Measurements from ENCODE around the gene MAD1L1. TPM values are rescaled to one million over a fixed set of nuclear protein-coding genes. Genes with fewer than 3 reads are reported as not detected.

Gene MAD1L1
- total RNA-seq, 1 donor from 2014 or later = 53.8 TPM

DNA sequence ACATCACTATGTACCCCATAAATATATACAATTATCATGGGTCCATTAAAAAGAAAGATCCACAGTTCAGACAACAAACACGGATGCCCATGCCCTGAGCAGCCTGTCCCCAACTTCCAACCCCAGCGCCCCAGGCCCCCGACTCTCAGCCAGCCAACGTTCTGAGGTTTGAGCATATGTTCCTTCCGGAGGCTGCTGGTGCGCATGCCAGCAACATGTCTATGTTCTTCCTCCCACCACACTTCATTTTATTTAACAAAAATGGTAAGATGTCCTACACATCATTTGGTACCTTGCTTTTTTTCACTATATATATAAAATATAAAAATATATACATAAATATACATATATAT, 250.9 kb downstream of the MAD1L1 start:
- Mint-ChIP-seq H3K4me1 (no peaks in the 10 kb centered on the region), H3K27me3 (ENCODE audit: low read depth) (no peaks in the 10 kb centered on the region), H3K4me3 (no peak overlapping the region), H3K9me3 (no peaks in the 10 kb centered on the region), H3K27ac (ENCODE audit: unreplicated experiment) (no peak overlapping the region), H3K36me3 (ENCODE audit: low read depth) (peaks cover 15% of the 10 kb centered on the region)
- TF ChIP-seq, protein P1, sequence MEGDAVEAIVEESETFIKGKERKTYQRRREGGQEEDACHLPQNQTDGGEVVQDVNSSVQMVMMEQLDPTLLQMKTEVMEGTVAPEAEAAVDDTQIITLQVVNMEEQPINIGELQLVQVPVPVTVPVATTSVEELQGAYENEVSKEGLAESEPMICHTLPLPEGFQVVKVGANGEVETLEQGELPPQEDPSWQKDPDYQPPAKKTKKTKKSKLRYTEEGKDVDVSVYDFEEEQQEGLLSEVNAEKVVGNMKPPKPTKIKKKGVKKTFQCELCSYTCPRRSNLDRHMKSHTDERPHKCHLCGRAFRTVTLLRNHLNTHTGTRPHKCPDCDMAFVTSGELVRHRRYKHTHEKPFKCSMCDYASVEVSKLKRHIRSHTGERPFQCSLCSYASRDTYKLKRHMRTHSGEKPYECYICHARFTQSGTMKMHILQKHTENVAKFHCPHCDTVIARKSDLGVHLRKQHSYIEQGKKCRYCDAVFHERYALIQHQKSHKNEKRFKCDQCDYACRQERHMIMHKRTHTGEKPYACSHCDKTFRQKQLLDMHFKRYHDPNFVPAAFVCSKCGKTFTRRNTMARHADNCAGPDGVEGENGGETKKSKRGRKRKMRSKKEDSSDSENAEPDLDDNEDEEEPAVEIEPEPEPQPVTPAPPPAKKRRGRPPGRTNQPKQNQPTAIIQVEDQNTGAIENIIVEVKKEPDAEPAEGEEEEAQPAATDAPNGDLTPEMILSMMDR (conservative IDR thresholded peaks at IDR 0.05) = no peak
- no peak for DNase-seq (ENCODE audit: low read depth, low spot score)

DNA sequence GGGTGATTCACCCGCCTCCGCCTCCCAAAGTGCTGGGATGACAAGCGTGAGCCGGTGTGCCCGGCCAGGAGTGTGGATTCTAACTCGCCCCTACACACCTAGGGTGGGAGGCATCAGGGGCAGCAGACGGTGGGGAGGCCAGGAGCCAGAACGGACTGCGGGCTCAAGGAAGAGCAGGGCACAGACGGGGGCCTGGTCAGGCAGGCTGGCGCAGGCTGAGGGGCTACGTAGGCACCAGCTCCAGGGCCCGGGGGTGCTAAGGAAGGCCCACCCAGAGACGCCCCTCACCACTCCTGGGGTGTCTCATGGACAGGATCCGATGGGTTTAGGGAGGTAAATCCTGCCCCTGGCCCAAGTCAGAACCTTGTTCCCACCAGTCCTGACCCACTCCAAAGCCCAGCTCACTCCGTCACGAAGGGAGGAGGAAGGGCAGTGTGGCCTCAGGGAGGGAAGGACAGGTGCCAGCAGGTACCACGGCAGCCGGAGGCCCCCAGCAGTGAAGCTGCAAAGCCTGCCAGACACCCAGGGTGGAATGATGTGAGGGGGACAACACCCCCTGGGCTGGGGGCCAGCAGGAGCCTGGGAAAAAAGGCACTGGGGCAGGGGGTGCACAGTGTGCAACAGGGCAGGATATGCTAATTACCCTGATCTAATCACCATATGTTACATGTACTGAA, 251.4 kb downstream of the MAD1L1 start:
- peaks cover 19% of the 10 kb centered on the region for H3K36me3 Mint-ChIP-seq (ENCODE audit: low read depth)
- H3K27ac Mint-ChIP-seq (ENCODE audit: unreplicated experiment) = peak overlapping the region; percentile 67
- no peak for DNase-seq (ENCODE audit: low read depth, low spot score)

DNA sequence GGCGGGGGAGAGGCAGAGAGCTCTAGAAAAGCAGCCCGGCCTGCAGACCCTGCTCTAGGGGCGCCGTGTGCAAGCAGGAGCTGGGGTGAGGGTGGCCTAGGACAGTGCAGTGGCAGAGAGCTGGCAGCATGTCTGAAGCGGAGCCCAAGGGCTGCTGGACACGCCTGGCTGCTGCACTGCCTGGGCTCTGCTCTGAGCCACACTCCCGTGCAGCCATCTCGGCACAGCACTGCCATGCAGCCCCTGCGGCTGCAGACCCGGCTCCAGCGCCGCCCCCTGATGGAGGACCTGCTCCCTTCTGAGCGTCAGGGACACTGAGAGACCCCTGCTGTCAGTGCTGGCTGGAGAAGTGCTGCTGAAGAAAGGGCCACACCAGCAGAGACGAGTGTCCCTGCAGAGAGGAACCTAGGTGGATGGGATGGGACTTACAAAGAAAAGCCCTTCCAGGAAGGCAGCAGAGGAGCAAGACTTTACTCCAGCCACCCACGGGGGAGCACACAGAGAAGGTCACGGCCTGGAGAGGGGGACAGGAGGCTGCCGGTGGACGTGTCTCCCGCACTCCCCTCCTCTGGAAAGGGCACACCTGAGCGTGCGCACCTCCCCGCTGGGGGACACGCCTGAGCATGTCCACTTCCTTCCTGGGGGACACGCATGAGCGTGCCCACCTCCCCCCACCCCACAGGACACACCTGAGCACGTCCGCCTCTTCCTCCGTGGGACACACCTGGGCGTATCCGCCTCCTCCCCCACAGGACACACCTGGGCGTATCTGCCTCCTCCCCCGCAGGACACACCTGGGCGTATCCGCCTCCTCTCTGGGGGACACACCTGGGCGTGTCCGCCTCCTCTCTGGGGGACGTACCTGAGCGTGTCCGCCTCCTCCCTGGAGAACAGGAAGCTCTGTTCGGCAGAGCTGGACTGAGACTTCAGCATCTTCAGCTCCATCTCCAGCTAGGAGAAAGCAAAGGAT, 252.9 kb downstream of the MAD1L1 start:
- TF ChIP-seq, protein P1 (conservative IDR thresholded peaks at IDR 0.05) = no peak
- Mint-ChIP-seq H3K4me1 (no peaks in the 10 kb centered on the region), H3K36me3 (ENCODE audit: low read depth) (peaks cover 19% of the 10 kb centered on the region), H3K4me3 (no peak overlapping the region), H3K27ac (ENCODE audit: unreplicated experiment) (no peak overlapping the region), H3K9me3 (no peaks in the 10 kb centered on the region), H3K27me3 (ENCODE audit: low read depth) (no peaks in the 10 kb centered on the region)
- DNase-seq (ENCODE audit: low read depth, low spot score) = no peak

More for the DNA sequence above, 251.4 kb downstream of the MAD1L1 start:
- TF ChIP-seq, protein P1 (conservative IDR thresholded peaks at IDR 0.05) = no peak
- no peaks in the 10 kb centered on the region for H3K9me3 Mint-ChIP-seq
- H3K4me3 Mint-ChIP-seq = no peak overlapping the region
- no peaks in the 10 kb centered on the region for H3K4me1 Mint-ChIP-seq
- no peaks in the 10 kb centered on the region for H3K27me3 Mint-ChIP-seq (ENCODE audit: low read depth)

DNA sequence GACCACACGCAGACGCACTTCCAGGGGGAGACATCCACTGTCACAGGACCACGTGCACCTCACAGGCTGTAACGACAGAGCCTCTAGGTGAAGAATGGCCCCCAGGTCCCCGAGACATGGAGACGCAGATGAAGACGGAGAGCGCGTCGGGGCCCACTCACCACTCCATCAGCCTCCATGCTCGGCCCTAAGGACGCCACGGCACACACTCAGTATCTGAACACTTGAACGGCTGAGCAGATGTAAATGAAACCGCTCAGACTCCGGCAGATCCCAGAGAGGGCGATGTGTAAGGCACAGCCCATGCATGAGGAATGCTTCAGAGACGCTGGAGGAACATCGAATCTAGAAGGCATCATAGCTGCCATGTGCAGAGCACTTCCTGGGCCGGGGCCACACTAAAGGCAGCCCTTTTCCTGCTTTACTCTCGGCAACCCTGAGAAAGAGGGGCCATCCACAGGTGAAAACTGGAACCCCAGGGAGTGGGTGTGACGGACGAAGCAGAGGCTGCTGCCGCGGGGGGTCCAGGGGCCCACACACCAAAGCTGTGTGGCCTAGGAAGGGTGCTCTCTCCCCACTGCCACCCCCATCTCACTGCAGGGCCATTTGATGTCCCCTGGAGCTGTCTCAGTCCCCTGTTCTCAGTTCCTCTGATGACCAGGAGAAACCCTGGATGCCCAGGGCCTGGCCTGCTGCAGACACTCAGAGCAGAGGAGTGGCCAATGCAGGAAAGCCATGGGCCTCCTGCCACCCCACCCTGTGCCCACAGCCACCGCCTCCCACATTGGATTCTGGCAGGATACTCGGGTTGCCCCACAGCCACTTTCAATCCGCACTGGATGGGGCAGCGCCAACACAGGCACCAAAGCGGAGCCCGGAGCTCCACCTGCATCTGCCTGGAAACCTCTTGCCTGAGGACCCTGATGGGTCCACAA, 253.8 kb downstream of the MAD1L1 start:
- no peak for DNase-seq (ENCODE audit: low read depth, low spot score)
- TF ChIP-seq, protein P1 (conservative IDR thresholded peaks at IDR 0.05) = no peak
- Mint-ChIP-seq H3K27me3 (ENCODE audit: low read depth) (no peaks in the 10 kb centered on the region), H3K4me3 (no peak overlapping the region), H3K36me3 (ENCODE audit: low read depth) (peaks cover 19% of the 10 kb centered on the region), H3K4me1 (peaks cover 8% of the 10 kb centered on the region), H3K9me3 (no peaks in the 10 kb centered on the region), H3K27ac (ENCODE audit: unreplicated experiment) (no peak overlapping the region)

DNA sequence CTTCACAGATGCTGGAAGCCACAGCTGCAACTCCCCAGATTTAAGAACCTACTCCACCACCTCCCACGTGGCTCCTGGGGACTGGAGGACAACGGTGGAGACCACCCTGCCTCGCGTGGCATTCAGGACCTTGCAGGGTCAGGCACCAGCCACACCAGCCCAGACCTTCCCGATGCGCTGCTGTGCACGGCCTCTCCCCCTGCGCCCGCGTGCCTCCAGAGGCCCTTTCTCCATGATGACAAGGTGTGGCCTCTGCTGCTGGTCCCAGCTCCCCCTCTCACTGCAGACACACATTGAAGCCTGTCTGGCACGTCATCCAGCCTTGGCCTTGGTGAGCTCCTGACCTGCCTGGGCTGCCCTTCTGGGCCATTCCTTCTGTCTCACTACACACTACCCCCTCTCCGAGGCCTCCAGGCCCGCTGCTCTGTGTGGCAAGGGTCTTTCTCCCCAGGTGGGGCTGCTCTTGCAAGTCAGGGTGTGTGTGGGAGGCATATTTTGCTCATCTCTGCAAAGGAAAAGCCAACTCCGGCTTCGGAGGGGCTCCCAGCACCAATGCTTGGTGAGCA, 254.8 kb downstream of the MAD1L1 start:
- Mint-ChIP-seq H3K27me3 (ENCODE audit: low read depth) (no peaks in the 10 kb centered on the region), H3K27ac (ENCODE audit: unreplicated experiment) (peak overlapping the region; percentile 35), H3K36me3 (ENCODE audit: low read depth) (peaks cover 19% of the 10 kb centered on the region), H3K4me1 (peaks cover 9% of the 10 kb centered on the region), H3K4me3 (no peak overlapping the region), H3K9me3 (no peaks in the 10 kb centered on the region)
- DNase-seq (ENCODE audit: low read depth, low spot score) = no peak
- TF ChIP-seq, protein P1 (conservative IDR thresholded peaks at IDR 0.05) = no peak

Data from neural crest cell (in vitro differentiated cells).